ENCODE measurements around the gene DROSHA.
"Not testable (repeated sequence)": the region's sequence is repeated elsewhere in the genome, so short reads cannot be mapped to it uniquely, and the experiment has no call there.

The DROSHA gene

GRCh38 chr5:31531888-31532547, at the start of gene DROSHA, which contains the start of gene C5orf22:
TSS of gene DROSHA (minus strand) at chr5:31532093. CDS start at chr5:31529059, 3,034 bp downstream.
TSS of gene C5orf22 (plus strand) at chr5:31532301. CDS start at chr5:31532393, 92 bp downstream.
- peak; percentile 92 for DNase-seq

GRCh38 chr5:31579558-31579957, 47.7 kb upstream of the DROSHA start:
- no peak for DNase-seq

GRCh38 chr5:31577438-31577837, 45.5 kb upstream of the DROSHA start:
- no peak for DNase-seq

GRCh38 chr5:31574772-31575171, 42.9 kb upstream of the DROSHA start:
- DNase-seq, result no peak

- no peak for DNase-seq
These were observed 41.7 kb upstream of the DROSHA start for GRCh38 chr5:31573494-31574142.

- DNase-seq, result no peak
These were observed 37.2 kb upstream of the DROSHA start for GRCh38 chr5:31569068-31569467.

GRCh38 chr5:31568302-31568835, 36.5 kb upstream of the DROSHA start:
- DNase-seq, result no peak

- not testable (repeated sequence) for DNase-seq
These were observed 34.5 kb upstream of the DROSHA start for GRCh38 chr5:31566362-31566761.

GRCh38 chr5:31563216-31563615, 31.3 kb upstream of the DROSHA start:
- DNase-seq, result no peak

GRCh38 chr5:31561946-31562345, 30.1 kb upstream of the DROSHA start:
- no peak for DNase-seq

GRCh38 chr5:31559942-31560341, 28.0 kb upstream of the DROSHA start:
- DNase-seq, result no peak

- no peak for DNase-seq
These were observed 24.6 kb upstream of the DROSHA start for GRCh38 chr5:31556461-31556860.

- DNase-seq, result no peak
These were observed 22.7 kb upstream of the DROSHA start for GRCh38 chr5:31554552-31554951.

GRCh38 chr5:31553863-31554262, 22.0 kb upstream of the DROSHA start:
- no peak for DNase-seq

GRCh38 chr5:31551878-31552277, 20.0 kb upstream of the DROSHA start:
- DNase-seq, result no peak

- DNase-seq, result not testable (repeated sequence)
These were observed 17.2 kb upstream of the DROSHA start for GRCh38 chr5:31549114-31549513.

GRCh38 chr5:31537851-31538250, 6.0 kb upstream of the DROSHA start:
- DNase-seq, result no peak

- DNase-seq, result no peak
These were observed 5.5 kb upstream of the DROSHA start for GRCh38 chr5:31537349-31537748.

- DNase-seq, result no peak
These were observed 5.0 kb upstream of the DROSHA start for GRCh38 chr5:31536873-31537272.

- DNase-seq, result no peak
These were observed 2.7 kb upstream of the DROSHA start for GRCh38 chr5:31534527-31535046.

- peak; percentile 18 for DNase-seq
These were observed 378 bp downstream of the DROSHA start for GRCh38 chr5:31531543-31531887.

GRCh38 chr5:31530541-31531265, 1.2 kb downstream of the DROSHA start:
- no peak for DNase-seq

GRCh38 chr5:31523041-31523440, 8.9 kb downstream of the DROSHA start:
- no peak for DNase-seq

- DNase-seq, result peak; percentile 3
These were observed 15.1 kb downstream of the DROSHA start for GRCh38 chr5:31516802-31517201.

Data from KG1 (cell line).